HG03442 (cell line): ENCODE data around the gene ASAP3.

Source experiments
- ATAC-seq: cut with Tn5 transposase; IDR thresholded peaks from one replicate; pipeline ENCODE4 v1.9.1; 2021; ENCODE audit warnings: mild to moderate bottlenecking, moderate library complexity; ENCODE audit not compliant: unreplicated experiment

ASAP3 gene

GRCh38 chr1:23483321-23484252 lies at the start of gene ASAP3:
TSS of gene ASAP3 (minus strand) at chr1:23484179. CDS start at chr1:23484133, 46 bp downstream.
- peak; percentile 4 for ATAC-seq

- no peak for ATAC-seq
Observed at GRCh38 chr1:23533246-23534023, 49.5 kb upstream of the ASAP3 start.

DNA sequence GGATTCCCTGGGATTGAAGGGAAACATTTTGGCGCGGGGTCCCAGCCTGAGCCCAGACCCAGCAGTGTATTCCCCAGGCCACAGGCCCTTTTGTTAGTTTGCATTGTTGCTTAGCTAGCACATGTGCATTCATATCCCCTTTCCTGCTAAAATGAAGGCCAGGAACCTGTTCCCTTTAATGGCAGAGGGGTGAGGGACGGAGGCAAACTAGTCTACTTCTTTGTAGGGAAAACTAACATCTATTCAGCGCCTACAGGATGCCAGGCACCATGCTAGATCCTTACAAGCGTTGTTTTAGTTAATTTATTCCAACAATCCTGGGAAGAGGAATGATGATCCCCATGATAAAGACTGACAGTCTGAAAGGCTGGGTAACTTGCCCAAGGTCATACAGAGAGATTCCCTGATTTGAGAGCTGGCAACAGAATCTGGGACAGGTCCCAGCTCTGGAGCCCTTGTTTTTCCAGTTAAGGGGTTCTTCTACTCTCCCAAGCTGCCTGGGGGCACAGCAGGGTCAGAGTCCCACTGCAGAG lies 47.6 kb upstream of the ASAP3 start:
- no peak for ATAC-seq

DNA sequence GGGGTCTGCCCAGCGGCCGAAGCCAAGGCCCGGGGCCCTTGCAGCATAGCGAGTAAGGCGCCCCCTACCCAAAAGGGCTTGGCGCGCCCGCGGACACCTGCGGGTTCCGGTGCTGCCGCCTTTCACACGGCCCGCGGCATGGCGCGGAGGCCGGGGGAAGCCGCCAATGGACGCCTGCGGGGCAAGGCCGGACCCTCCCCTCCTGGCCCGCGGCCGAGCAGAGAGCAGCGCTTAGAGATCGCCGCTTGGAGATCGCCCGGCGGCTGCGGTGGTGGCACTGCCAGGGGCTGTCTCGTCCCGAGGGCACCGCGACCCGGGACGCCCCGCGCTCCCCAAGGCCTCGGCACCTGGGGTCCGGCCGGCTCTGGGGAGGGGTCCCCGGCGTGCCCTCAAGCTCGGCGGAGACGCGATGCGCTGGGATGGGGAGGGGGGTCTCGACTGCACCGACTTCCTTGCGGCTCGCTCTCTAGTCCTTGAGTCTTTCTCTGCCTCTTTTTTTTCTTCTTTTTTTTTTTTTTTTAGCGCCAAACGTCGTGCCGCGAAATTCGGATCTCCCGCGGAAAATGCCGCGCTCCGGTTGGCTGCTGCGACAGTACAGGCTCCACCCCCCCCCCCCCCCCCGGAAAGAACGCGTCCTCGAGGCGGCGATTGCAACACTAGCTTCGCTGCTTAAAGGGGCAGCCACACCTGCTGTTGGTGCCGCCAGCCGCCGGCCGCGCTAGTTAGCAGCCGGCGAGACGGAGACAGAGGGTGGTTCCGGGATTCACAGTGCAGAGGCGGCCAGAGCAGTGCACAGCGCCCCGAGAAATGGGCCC lies 47.0 kb upstream of the ASAP3 start, which contains the start of gene E2F2:
E2F2 (minus strand) TSS at position 487 of the 815 bp plus-strand sequence; CDS start at position 47, 440 bp downstream.
- no peak for ATAC-seq

DNA sequence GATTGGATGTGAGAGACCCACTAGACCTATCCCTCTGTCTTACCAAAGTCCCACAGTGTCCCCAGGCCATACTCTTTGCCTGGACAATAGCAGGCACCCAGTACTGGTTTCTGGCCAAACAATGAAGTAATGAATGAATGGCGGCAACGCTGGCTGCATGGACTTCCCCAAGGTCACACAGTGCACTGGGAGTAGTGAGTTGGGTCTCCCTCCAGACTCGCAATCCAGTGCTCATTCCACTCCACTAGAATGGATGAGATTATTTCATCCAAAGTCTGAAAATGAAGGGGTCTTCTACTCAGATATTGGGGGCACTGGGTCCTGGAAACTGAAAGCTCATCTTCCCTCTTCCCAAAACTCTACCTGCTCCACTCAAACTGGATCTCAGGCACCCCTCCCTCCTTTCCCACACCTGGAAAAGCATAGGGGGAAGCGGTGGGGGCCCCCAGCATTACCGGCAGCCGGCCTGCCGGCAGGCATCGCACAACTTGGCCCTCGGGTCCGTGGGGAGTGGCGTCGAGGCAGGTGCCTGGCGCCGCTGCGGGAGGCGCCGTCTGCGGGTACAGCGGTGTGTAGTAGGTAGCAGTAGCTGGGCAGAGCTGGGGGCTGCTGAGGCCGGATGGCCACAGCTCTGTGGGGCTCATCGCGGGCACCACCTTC lies 46.2 kb upstream of the ASAP3 start:
- ATAC-seq: no peak

- ATAC-seq: no peak
Observed at GRCh38 chr1:23529146-23530086, 45.4 kb upstream of the ASAP3 start.

DNA sequence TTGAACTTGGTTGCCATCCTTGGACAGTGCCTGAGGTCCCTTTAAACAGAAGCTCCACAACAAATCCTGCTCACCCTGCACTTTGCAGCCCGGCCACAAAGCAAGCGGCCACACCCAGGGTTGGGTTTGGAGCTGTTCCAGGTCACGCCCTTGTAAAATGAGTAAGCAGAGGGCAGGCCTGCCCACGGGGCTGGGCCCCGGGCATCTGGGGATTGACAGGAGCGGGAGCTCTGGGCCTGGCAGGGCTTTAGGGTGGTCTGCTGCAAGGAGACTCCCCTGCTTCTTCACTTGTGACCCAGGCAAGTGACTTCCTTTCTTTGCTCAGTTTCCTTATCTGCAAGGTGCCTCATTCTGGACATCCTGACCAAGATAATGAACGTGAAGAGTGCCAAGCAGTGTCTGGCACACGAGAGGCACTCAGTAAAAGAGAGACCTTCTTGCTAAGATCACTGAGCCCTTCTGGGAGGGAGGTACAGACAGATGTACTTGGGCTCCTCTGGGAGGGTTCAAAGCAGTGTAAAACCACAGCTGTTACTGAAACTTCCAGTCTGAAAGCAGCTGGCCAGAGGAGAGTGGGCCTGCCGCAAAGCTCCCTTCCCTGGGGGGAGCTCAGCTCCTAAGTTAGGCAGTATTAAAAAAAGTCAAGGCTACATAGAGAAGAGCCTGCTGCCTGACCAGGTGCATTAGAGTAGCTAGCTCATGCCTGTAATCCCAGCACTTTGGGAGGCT lies 44.4 kb upstream of the ASAP3 start:
- no peak for ATAC-seq

DNA sequence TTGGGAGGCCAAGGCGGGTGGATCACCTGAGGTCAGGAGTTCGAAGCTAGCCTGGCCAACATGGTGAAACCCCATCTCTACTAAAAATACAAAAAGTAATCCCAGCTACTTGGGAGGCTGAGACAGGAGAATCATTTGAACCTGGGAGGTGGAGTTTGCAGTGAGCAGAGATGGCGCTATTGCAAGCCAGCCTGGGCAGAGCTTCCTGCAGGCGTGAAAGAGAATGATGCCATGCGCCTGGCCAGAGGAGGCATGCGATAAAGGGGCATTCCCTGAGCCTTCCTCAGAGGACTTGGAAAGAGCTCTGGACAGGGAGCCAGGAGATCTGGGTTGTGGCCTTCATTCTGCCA lies 43.9 kb upstream of the ASAP3 start:
- ATAC-seq: no peak

- no peak for ATAC-seq
Observed at GRCh38 chr1:23527366-23527765, 43.4 kb upstream of the ASAP3 start.

GRCh38 chr1:23526329-23527041 lies 42.5 kb upstream of the ASAP3 start:
- ATAC-seq: no peak

GRCh38 chr1:23525558-23526250 lies 41.7 kb upstream of the ASAP3 start:
- no peak for ATAC-seq

- ATAC-seq: no peak
Observed at GRCh38 chr1:23524716-23525401, 40.9 kb upstream of the ASAP3 start.

GRCh38 chr1:23524163-23524562 lies 40.2 kb upstream of the ASAP3 start:
- no peak for ATAC-seq

DNA sequence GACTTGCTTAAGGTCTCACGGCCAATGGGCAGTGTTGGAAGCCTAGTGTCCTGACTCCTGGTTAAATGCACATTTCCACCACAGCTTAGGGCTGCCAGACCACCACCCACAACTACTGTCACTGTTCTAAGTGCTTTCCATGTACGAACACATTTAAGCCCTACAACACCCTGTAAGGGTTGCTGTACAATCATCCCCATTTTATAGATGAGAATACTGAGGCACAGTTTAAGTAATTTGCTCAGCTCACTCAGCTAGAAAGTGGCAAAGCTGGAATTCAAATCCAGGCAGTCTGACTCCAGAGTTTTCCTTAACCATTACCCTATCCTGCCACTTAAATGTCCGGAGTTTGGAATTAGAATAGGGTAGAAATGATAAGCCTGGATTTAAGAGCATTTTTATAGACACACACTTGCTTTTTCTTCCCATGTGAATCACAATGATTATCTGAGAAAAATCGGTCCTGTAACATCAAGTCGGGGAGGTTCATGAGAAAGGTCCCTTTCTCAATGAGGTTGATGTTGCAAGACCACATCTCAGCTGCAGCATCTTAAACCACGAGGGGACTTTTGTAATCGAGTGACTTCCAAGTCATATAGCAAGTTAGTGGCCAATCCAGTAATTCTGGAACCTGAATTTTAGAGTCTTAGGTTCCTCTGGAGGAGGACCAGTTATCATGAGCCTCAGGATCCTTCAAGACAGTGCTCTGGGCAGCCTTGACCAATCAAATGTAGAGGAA lies 38.4 kb upstream of the ASAP3 start:
- ATAC-seq: no peak

- ATAC-seq: no peak
Observed at GRCh38 chr1:23521588-23521987, 37.6 kb upstream of the ASAP3 start.

GRCh38 chr1:23517581-23517980 lies 33.6 kb upstream of the ASAP3 start:
- no peak for ATAC-seq
